HG03025 (cell line): ENCODE measurements around the gene CELF4.
A peak's percentile ranks its signal among the peaks of the same experiment; 100 is the strongest.

Experiments
- ATAC-seq: cut with Tn5 transposase; IDR thresholded peaks from one replicate; pipeline ENCODE4 v1.9.1; 2021; ENCODE audit warnings: mild to moderate bottlenecking, moderate library complexity; ENCODE audit not compliant: unreplicated experiment, low FRiP score

The CELF4 gene

GRCh38 chr18:37550118-37550875 lies 15.3 kb downstream of the CELF4 start:
- ATAC-seq, result no peak

DNA sequence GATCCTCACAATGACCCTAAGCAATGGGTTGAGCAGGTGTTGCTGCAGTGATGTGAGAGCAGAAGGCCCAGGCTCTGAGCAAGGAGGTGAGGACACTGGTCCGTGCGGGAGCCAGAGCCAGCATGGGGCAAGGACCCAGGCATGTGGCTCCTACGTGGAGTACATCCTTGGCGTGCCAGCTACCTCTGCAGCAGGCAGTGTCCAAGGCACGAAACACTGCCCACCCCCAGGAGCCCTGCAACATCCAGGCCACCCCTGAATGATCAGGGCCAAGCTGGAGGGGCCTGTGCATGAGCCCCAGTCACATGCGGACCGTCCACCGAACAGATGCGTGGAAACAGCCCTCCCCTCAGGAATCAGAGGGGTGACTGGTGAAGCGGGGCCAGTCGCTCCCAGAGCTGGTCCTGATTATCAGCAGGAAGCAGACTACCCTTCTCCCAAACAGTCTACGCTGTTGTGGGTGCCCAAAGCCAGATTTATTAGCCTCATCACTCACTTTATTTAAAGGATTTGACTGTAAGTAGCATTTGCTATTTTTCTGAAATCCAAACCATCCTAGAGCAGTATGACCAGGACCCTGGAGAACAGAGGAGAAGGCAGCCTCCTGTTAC lies 16.8 kb downstream of the CELF4 start:
- no peak for ATAC-seq

- ATAC-seq, result no peak
Measured at GRCh38 chr18:37547196-37547827, 18.3 kb downstream of the CELF4 start.

GRCh38 chr18:37546651-37547050 lies 18.9 kb downstream of the CELF4 start:
- ATAC-seq, result no peak

DNA sequence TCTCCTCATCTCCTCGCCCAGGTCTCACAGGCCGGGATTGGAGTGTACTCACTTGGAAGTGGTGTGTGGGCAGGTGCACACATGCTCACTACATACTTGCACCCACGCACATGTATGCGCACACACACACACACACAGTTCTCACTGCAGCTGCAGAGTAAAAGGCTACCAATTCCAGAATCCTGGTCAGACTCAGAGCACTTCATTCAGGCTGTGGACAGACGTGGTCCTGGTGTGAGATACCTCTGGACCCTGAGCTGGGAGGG lies 19.4 kb downstream of the CELF4 start:
- no peak for ATAC-seq

GRCh38 chr18:37545461-37546271 lies 19.9 kb downstream of the CELF4 start:
- ATAC-seq, result no peak

DNA sequence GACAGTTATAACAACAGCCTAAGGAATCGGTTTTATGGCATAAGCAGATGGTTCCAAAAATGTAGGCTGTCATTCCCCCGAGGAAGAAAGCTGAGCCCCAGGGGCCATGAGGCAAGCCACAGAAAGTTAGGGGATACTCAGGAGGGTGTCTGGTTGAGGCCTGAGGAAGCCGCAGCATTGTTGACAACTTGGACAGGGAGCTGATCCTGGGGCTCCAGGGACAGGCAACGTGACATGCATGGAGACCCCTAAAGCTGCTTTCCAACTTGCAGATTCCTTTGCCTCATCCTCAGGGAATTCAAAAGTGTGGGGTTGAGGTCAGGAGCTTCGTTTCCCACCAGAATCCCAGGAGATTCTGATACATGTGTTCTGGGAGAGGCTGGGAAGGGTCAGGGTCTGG lies 20.9 kb downstream of the CELF4 start:
- no peak for ATAC-seq

DNA sequence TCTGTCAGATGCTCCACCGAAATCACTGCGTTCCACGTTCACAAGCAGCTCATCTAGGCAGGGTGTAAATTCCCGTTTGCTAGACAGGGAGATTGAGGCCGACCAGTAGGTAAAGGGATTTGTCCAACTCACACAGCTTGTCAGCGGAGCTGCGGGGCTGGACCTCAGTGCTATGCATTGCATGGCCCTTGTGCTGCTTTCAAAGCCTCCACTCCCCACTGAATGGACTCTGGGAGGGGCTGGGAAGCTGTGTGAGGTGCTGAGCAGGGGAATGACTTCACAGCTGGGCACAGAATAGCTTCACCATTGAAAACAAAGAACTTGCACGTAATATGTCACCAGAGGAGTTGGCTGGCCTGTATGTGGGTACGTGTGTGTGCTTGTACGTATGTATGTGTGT lies 21.4 kb downstream of the CELF4 start:
- no peak for ATAC-seq

GRCh38 chr18:37543321-37543720 lies 22.3 kb downstream of the CELF4 start:
- no peak for ATAC-seq

GRCh38 chr18:37541517-37541916 lies 24.1 kb downstream of the CELF4 start:
- ATAC-seq, result no peak

DNA sequence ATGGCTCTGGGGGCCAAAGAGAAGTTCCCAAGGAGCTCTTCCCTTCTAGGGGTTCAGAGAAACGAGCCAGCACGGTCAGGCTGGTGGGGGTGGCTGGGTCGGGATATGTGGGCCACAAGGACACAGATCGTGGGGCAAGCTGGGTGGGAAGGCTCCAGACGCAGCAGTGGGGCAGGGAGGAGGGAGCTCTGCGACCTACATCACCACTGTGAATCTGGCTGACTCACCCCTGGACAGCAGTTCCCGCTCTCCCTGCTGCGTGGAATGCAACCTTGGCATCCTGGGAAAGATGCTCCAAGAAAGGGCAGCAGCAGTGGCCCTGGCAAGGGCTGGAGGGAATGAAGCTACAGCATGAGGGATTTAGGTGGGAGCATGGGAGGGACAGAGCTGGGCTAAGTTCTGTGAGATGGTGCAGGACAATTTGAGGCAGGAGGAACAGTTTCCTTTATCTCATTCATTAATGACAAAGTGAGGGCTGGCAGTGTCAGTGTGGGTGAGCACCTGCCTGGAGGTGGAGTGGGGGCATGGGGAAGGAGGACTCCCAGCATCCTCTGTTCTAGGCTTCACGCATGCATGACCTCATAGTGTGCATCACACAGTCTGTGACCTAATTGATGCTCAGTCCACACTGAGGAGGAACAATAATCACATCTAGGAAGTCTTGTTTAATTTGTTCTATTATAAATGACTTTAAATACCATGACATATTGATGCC lies 25.0 kb downstream of the CELF4 start:
- no peak for ATAC-seq

GRCh38 chr18:37539236-37539635 lies 26.4 kb downstream of the CELF4 start:
- ATAC-seq, result no peak

DNA sequence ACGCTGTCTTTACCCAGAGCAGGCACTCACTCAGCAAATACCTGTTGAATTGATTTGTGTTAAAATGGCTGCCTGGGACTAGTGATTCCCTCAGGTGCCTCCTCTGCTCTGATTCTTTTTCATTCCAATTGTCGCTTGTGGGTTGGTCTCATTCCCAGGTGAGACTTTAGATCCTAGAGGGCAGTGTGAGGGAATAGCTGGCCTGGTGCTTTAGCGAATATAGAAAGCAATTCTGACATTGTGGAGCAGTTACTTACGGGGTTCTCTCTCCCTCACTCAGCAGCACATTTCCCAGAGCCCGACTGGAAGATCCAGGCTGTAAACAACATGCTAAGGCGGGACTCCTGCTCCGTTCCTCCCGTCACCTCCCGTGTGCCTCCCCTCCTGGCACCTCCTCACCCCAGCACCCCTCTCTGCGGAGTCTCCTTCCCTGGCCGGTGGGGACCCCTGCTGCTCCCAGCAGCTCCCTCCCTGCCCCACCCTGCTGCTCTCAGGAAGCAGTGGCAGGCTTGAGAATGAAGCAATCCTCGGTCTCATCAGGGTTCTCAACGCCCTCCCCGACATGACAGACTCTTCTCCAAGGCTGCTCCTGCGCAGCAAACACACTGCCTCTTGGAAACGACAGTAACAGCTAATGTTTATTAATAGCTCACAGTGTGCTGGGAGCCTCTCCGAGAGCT lies 26.9 kb downstream of the CELF4 start:
- no peak for ATAC-seq

DNA sequence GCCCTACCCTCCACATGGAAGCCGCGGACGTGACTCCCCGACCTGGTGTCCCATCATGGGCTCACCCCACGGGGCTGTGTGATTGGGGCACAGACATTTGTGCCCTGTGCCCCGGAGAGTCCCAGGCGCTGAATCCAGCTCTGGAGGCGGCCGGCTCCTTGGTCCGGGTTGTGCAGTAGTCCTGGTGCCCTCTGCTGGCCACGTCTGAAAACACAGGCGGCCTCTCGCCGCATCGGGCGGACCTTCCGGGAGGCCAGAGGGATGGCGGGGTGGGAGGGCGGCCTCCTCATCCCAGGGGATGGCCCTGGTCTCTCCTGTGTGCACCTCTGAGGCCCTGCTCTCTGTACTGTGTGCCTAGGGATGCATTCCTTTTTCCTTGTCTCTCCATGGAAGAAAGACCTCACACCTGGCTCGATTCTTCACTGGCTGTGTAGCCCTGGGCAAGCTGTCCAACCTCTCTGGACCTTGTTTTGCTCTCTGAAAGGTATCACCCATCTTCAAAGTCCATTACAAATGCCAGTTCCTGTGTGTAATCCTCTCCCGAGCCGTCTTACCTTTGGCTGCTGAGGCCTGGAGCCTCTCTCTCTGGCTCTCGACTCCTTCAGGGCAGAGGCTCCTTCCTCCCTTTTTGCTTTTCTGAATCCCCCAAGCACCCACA lies 27.6 kb downstream of the CELF4 start:
- peak; percentile 53 for ATAC-seq

DNA sequence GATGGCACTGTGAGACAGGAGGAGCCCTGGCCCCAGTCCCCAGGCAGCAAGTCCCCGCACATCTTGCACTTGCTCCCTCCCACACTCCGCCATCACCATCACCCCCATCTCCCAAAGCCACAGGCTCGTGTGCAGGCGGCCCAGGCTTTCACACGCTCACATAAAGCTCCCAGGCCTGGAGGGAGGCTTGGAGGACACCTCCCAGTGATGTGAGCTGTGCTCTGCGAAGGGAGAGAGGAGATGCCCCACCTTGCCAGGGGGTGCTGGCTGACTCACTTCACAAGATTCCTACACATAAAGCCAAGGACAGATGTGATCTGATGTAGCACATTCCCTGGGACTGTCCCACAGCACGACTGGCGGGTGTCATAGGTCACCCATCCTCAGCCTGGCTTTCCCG lies 28.9 kb downstream of the CELF4 start:
- no peak for ATAC-seq

GRCh38 chr18:37535968-37536367 lies 29.6 kb downstream of the CELF4 start:
- no peak for ATAC-seq

DNA sequence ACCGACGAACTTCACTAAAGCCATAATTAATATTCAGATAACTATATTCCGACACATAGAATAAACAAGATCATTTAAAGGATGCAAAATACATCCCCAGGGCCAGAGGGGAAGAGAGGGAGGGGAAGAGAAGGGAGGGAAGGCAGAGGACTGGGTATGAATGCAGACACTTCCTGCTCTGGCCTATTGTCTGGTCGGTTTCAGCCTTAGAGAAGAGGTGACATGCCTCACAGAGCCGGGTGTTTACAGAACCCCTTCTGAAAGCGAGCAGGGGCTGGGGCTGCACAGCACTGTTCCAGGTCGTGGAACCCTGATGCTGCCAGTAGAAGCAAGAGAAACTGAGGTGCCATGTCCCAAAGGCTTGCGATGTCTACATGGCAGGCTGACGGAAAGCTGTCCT lies 31.0 kb downstream of the CELF4 start:
- ATAC-seq, result no peak

GRCh38 chr18:37533647-37534584 lies 31.7 kb downstream of the CELF4 start:
- no peak for ATAC-seq

DNA sequence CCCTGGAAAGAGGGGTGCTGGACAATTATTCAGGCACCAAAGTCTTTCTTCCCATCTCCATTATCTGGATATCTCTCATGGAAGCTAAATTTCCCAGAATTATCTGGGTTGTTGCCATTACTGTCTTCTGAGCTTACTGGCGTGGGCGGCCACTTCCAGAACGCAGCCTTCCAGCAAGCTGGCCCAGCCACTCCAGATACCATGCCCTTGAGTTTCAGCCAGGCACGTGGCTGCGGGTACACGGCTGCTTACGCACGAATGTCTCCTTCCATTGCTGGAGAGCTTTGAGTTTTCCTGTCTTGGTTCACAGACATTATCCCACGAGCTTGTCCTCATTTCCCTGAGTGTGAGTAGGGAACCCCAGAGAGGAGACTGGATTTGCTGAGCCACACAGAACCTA lies 32.7 kb downstream of the CELF4 start:
- no peak for ATAC-seq
